ENCODE results near the gene SC5D.

Gene SC5D

GRCh38 chr11:121356357-121356756 is 63.8 kb downstream of the SC5D start:
- DNase-seq (ENCODE audit: low spot score): no peak
